GM23338 (cell line): ENCODE data around the gene CROCC2. TPM values are rescaled to one million over a fixed set of nuclear protein-coding genes. Genes with fewer than 3 reads are reported as not detected.

Experiments
- ATAC-seq: fragments of 200-7000 bp; cut with Tn5 transposase; 3 replicates; pipeline ENCODE4 v1.9.1; 2020
- DNase-seq: peaks from one replicate; pipeline ENCODE4 v3.0.0-alpha.2; 2015; ENCODE audit warnings: low spot score
- H2AFZ ChIP-seq: fragments of 200-600 bp; sonication (generic); 2 replicates; pipeline ENCODE4 v1.8.0; 2016; ENCODE audit warnings: antibody characterized with exemption, mild to moderate bottlenecking, moderate library complexity
- H3F3A ChIP-seq: fragments of 200-600 bp; sonication (generic); replicated peaks from 2 replicates; pipeline ENCODE4 v1.8.0; 2017; ENCODE audit warnings: antibody characterized with exemption, mixed run types, low read depth
- H3K27ac ChIP-seq: fragments of 200-600 bp; sonication (generic); 2 replicates; pipeline ENCODE4 v1.6.1; 2016; ENCODE audit warnings: low read depth
- H3K27me3 ChIP-seq: fragments of 200-600 bp; sonication (generic); 2 replicates; pipeline ENCODE4 v1.8.0; 2016; ENCODE audit warnings: mild to moderate bottlenecking, mixed run types, moderate library complexity; ENCODE audit not compliant: insufficient read depth
- H3K36me3 ChIP-seq: fragments of 200-600 bp; sonication (generic); 2 replicates; pipeline ENCODE4 v1.8.0; 2016; ENCODE audit warnings: mild to moderate bottlenecking; ENCODE audit not compliant: insufficient read depth
- H3K4me1 ChIP-seq: fragments of 200-600 bp; sonication (generic); 2 replicates; pipeline ENCODE4 v1.8.0; 2016; ENCODE audit warnings: mild to moderate bottlenecking, moderate library complexity; ENCODE audit not compliant: insufficient read depth
- H3K4me2 ChIP-seq: fragments of 200-600 bp; sonication (generic); 2 replicates; pipeline ENCODE4 v1.7.1; 2017; ENCODE audit warnings: mixed run types
- H3K4me3 ChIP-seq: fragments of 200-600 bp; sonication (generic); 2 replicates; pipeline ENCODE4 v1.6.1; 2016; ENCODE audit warnings: mixed run types
- H3K79me2 ChIP-seq: fragments of 200-600 bp; sonication (generic); replicated peaks from 2 replicates; pipeline ENCODE4 v1.8.0; 2017; ENCODE audit warnings: mild to moderate bottlenecking; ENCODE audit not compliant: insufficient read depth
- H3K9me2 ChIP-seq: fragments of 200-600 bp; sonication (generic); 2 replicates; pipeline ENCODE4 v1.8.0; 2017; ENCODE audit not compliant: insufficient read depth
- H4K20me1 ChIP-seq: fragments of 200-600 bp; sonication (generic); replicated peaks from 2 replicates; pipeline ENCODE4 v1.8.0; 2017; ENCODE audit warnings: mild to moderate bottlenecking; ENCODE audit not compliant: insufficient read depth
- H3K27ac Mint-ChIP-seq: 2 replicates; pipeline ENCODE4 v1.8.0; 2020; ENCODE audit warnings: inconsistent platforms, mild to moderate bottlenecking, moderate library complexity, mixed read lengths
- H3K27me3 Mint-ChIP-seq: 3 replicates; pipeline ENCODE4 v1.8.0; 2022; ENCODE audit warnings: low read depth, mild to moderate bottlenecking, moderate library complexity, mixed read lengths, inconsistent platforms; ENCODE audit not compliant: insufficient read depth, poor library complexity
- H3K36me3 Mint-ChIP-seq: 3 replicates; pipeline ENCODE4 v1.8.0; 2021; ENCODE audit warnings: low read depth, mild to moderate bottlenecking, inconsistent platforms, moderate library complexity, mixed read lengths
- H3K4me1 Mint-ChIP-seq: 3 replicates; pipeline ENCODE4 v1.8.0; 2020; ENCODE audit warnings: mild to moderate bottlenecking, inconsistent platforms, mixed read lengths
- H3K4me3 Mint-ChIP-seq: 3 replicates; pipeline ENCODE4 v1.8.0; 2021; ENCODE audit warnings: moderate library complexity, mild to moderate bottlenecking, inconsistent platforms, mixed read lengths
- H3K9me3 Mint-ChIP-seq: 3 replicates; pipeline ENCODE4 v1.8.0; 2020; ENCODE audit warnings: moderate library complexity, mild to moderate bottlenecking, inconsistent platforms, mixed read lengths
- CREB1 ChIP-seq: fragments of 250-450 bp; sonication (Bioruptor Pico); IDR thresholded peaks from 2 replicates; pipeline ENCODE4 v1.5.0; 2020; ENCODE audit warnings: low read depth, mild to moderate bottlenecking, moderate library complexity
- EZH2 ChIP-seq: fragments of 200-600 bp; sonication (generic); IDR thresholded peaks from one replicate; pipeline ENCODE4 v1.8.0; 2017; ENCODE audit warnings: antibody characterized with exemption, mild to moderate bottlenecking, low read depth; ENCODE audit not compliant: unreplicated experiment
- EZH2phosphoT487 ChIP-seq: fragments of 200-600 bp; sonication (generic); IDR thresholded peaks from one replicate; pipeline ENCODE4 v1.8.1; 2018; ENCODE audit warnings: antibody characterized with exemption; ENCODE audit not compliant: unreplicated experiment
- JUNB ChIP-seq: IDR thresholded peaks from one replicate; pipeline ENCODE4 v1.6.1; 2016; ENCODE audit warnings: antibody characterized with exemption; ENCODE audit not compliant: unreplicated experiment
- NANOG ChIP-seq: IDR thresholded peaks from 2 replicates; pipeline ENCODE4 v1.6.1; 2016; ENCODE audit warnings: antibody characterized with exemption, borderline replicate concordance
- POLR2AphosphoS5 ChIP-seq: IDR thresholded peaks from 2 replicates; pipeline ENCODE4 v1.6.1; 2016; ENCODE audit warnings: antibody characterized with exemption, low read depth
- STAT1 ChIP-seq: IDR thresholded peaks from one replicate; pipeline ENCODE4 v1.6.1; 2016; ENCODE audit warnings: antibody characterized with exemption; ENCODE audit not compliant: unreplicated experiment
- ZNF331 ChIP-seq: fragments of 250-450 bp; sonication (Bioruptor Pico); IDR thresholded peaks from 2 replicates; pipeline ENCODE4 v1.5.0; 2020; ENCODE audit warnings: low read depth, mild to moderate bottlenecking, moderate library complexity
- polyA plus RNA-seq: library from polyadenylated mRNA; unstranded; fragments of >200 nt; fragmentation: Nextera tagmentation; extraction: Ambion mirVana; gene quantifications from 2 replicates; pipeline ENCODE4 v1.2.1, GENCODE V29; 2016
- total RNA-seq: library from RNA; depleted of rRNA; stranded (reverse); fragments of >200 nt; shearing (Covaris generic); gene quantifications from 2 replicates; pipeline ENCODE4 v1.2.3, GENCODE V29; 2014
- TF ChIP-seq, protein P1 (sequence below), 2 experiments: fragments of 200-600 bp in 1 of 2; sonication (generic) in 1 of 2; conservative IDR thresholded peaks; 2 replicates each; pipeline versions ENCODE4 v1.5.1 to v1.6.1; 2016 to 2017; ENCODE audit warnings: antibody characterized with exemption in 2 of 2, low read depth in 2 of 2, mild to moderate bottlenecking in 2 of 2, moderate library complexity in 1 of 2
- TF ChIP-seq, protein P2 (sequence below): IDR thresholded peaks from 2 replicates; pipeline ENCODE4 v1.6.1; 2016; ENCODE audit warnings: antibody characterized with exemption
- TF ChIP-seq, protein P3 (sequence below): IDR thresholded peaks from one replicate; pipeline ENCODE4 v1.6.1; 2018; ENCODE audit warnings: antibody characterized with exemption; ENCODE audit not compliant: unreplicated experiment

CROCC2 gene
- total and polyA plus RNA-seq, 2 experiments from 2014 or later, result not detected

DNA sequence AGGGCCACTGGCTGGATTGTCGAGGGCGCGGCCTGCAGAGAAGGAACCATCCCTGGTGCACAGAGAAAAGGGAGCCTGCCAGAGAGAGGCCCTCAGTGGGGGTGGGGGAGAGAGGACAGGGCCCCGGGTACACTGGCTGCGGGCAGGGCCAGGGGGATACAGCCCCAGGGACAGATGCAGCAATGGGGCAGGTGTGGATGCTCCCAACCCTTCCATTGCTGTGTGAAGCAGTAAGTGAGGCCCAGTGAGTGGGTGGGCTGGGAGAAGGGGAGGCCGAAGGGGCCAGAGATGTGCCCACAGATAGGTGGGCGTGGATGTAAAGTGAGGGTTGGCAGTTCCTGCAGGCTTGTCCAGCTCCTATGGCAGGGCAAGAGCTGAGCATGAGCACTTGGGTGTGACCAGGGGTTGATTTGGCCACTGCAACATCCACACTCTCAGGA, 30.1 kb upstream of the CROCC2 start:
- Mint-ChIP-seq H3K27me3 (peaks cover 4% of the 10 kb centered on the region), H3K9me3 (no peaks in the 10 kb centered on the region), H3K27ac (no peak overlapping the region), H3K4me3 (no peak overlapping the region), H3K36me3 (no peaks in the 10 kb centered on the region), H3K4me1 (0 out of 3 replicates have a peak, but pooled peaks cover 2% of the 10 kb centered on the region)
- Histone ChIP-seq H4K20me1 (no peaks in the 10 kb centered on the region), H3K27ac (no peak overlapping the region), H3K4me3 (no peak overlapping the region), H3F3A (no peaks in the 10 kb centered on the region), H3K4me1 (no peaks in the 10 kb centered on the region), H3K4me2 (no peak overlapping the region), H3K27me3 (no peaks in the 10 kb centered on the region), H3K36me3 (no peaks in the 10 kb centered on the region), H2AFZ (no peak overlapping the region), H3K9me2 (no peaks in the 10 kb centered on the region), H3K79me2 (no peaks in the 10 kb centered on the region)
- TF ChIP-seq, protein P1, sequence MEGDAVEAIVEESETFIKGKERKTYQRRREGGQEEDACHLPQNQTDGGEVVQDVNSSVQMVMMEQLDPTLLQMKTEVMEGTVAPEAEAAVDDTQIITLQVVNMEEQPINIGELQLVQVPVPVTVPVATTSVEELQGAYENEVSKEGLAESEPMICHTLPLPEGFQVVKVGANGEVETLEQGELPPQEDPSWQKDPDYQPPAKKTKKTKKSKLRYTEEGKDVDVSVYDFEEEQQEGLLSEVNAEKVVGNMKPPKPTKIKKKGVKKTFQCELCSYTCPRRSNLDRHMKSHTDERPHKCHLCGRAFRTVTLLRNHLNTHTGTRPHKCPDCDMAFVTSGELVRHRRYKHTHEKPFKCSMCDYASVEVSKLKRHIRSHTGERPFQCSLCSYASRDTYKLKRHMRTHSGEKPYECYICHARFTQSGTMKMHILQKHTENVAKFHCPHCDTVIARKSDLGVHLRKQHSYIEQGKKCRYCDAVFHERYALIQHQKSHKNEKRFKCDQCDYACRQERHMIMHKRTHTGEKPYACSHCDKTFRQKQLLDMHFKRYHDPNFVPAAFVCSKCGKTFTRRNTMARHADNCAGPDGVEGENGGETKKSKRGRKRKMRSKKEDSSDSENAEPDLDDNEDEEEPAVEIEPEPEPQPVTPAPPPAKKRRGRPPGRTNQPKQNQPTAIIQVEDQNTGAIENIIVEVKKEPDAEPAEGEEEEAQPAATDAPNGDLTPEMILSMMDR (conservative IDR thresholded peaks at IDR 0.05; ENCODE audit: low read depth in 2 of 2), result no peak
- no peak for TF ChIP-seq POLR2AphosphoS5
- no peak for TF ChIP-seq STAT1
- TF ChIP-seq CREB1, result no peak
- TF ChIP-seq, protein P2, sequence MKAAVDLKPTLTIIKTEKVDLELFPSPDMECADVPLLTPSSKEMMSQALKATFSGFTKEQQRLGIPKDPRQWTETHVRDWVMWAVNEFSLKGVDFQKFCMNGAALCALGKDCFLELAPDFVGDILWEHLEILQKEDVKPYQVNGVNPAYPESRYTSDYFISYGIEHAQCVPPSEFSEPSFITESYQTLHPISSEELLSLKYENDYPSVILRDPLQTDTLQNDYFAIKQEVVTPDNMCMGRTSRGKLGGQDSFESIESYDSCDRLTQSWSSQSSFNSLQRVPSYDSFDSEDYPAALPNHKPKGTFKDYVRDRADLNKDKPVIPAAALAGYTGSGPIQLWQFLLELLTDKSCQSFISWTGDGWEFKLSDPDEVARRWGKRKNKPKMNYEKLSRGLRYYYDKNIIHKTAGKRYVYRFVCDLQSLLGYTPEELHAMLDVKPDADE, result no peak
- TF ChIP-seq NANOG, result no peak
- no peak for TF ChIP-seq EZH2
- no peak for TF ChIP-seq EZH2phosphoT487
- TF ChIP-seq, protein P3, sequence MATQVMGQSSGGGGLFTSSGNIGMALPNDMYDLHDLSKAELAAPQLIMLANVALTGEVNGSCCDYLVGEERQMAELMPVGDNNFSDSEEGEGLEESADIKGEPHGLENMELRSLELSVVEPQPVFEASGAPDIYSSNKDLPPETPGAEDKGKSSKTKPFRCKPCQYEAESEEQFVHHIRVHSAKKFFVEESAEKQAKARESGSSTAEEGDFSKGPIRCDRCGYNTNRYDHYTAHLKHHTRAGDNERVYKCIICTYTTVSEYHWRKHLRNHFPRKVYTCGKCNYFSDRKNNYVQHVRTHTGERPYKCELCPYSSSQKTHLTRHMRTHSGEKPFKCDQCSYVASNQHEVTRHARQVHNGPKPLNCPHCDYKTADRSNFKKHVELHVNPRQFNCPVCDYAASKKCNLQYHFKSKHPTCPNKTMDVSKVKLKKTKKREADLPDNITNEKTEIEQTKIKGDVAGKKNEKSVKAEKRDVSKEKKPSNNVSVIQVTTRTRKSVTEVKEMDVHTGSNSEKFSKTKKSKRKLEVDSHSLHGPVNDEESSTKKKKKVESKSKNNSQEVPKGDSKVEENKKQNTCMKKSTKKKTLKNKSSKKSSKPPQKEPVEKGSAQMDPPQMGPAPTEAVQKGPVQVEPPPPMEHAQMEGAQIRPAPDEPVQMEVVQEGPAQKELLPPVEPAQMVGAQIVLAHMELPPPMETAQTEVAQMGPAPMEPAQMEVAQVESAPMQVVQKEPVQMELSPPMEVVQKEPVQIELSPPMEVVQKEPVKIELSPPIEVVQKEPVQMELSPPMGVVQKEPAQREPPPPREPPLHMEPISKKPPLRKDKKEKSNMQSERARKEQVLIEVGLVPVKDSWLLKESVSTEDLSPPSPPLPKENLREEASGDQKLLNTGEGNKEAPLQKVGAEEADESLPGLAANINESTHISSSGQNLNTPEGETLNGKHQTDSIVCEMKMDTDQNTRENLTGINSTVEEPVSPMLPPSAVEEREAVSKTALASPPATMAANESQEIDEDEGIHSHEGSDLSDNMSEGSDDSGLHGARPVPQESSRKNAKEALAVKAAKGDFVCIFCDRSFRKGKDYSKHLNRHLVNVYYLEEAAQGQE, result no peak
- TF ChIP-seq JUNB, result no peak
- no peak for TF ChIP-seq ZNF331 (CRISPR knock-in tag)
- no peak for ATAC-seq
- no peak for DNase-seq
